A549 (cell line): ENCODE data around the gene ALG11. TPM values are rescaled to one million over a fixed set of nuclear protein-coding genes. Genes with fewer than 3 reads are reported as not detected.

Experiments used
- ATAC-seq, 2 experiments: fragments of 200-7000 bp in 1 of 2; fragments of >200 bp in 1 of 2; cut with Nextera tagmentation in 1 of 2; cut with Tn5 transposase in 1 of 2; 3 replicates each; pipeline versions ENCODE4 v1.8.0 to v1.9.1; 2018 to 2020; ENCODE audit warnings: mild to moderate bottlenecking in 1 of 2, moderate library complexity in 1 of 2
- CTCF ChIA-PET: fragments of 300-600 bp; sonication (Branson Sonifier 250); formaldehyde crosslinking; extraction: SDS; loops from one replicate; lab custom pipeline; 2021; ENCODE audit warnings: antibody characterized with exemption, inconsistent platforms; lab: Yijun Ruan, JAX
- POLR2A ChIA-PET: fragments of 350-600 bp; formaldehyde crosslinking; extraction: SDS; loops from one replicate; lab custom pipeline; 2021; ENCODE audit warnings: antibody characterized with exemption, inconsistent platforms; lab: Yijun Ruan, JAX
- DNase-seq, 2 experiments: peaks; one replicate each; pipeline versions ENCODE4 v3.0.0 to v3.0.0-alpha.2; 2011 to 2016; ENCODE audit warnings: low read depth in 1 of 2, low spot score in 1 of 2
- FAIRE-seq: peaks from 2 replicates; lab custom pipeline; 2011; peaks lifted over from hg19 to GRCh38; lab: Jason Lieb, UNC
- H3K27ac ChIP-seq, 2 experiments: fragments of >200 bp; sonication (Bioruptor Twin); formaldehyde crosslinking; 3 replicates each; pipeline ENCODE4 v1.5.1; 2016 to 2017
- H3K4me1 ChIP-seq: fragments of >200 bp; sonication (Bioruptor Twin); formaldehyde crosslinking; 3 replicates; pipeline ENCODE4 v1.6.1; 2016
- H3K4me2 ChIP-seq: fragments of >200 bp; sonication (Bioruptor Twin); formaldehyde crosslinking; 3 replicates; pipeline ENCODE4 v1.6.1; 2016
- H3K4me3 ChIP-seq: fragments of >200 bp; sonication (Bioruptor Twin); formaldehyde crosslinking; 3 replicates; pipeline ENCODE4 v1.5.1; 2016
- H3K9me3 ChIP-seq: fragments of >200 bp; sonication (Bioruptor Twin); formaldehyde crosslinking; 3 replicates; pipeline ENCODE4 v1.6.1; 2016
- CBX2 ChIP-seq: fragments of 200-600 bp; sonication (generic); IDR thresholded peaks from 2 replicates; pipeline ENCODE4 v1.6.1; 2016; ENCODE audit warnings: low read depth, mild to moderate bottlenecking, borderline replicate concordance
- CEBPB ChIP-seq, 2 experiments: fragments of >200 bp in 1 of 2; sonication (Bioruptor Twin) in 1 of 2; formaldehyde crosslinking in 1 of 2; IDR thresholded peaks; 2 replicates each; pipeline ENCODE4 v1.6.1; 2012 to 2016
- FOSB ChIP-seq: fragments of 250-450 bp; sonication (Bioruptor Pico); IDR thresholded peaks from 2 replicates; pipeline ENCODE4 v1.5.0; 2020; ENCODE audit warnings: mild to moderate bottlenecking, moderate library complexity
- HEYL ChIP-seq: fragments of 250-450 bp; sonication (Bioruptor Pico); IDR thresholded peaks from 2 replicates; pipeline ENCODE4 v1.8.0; 2021; ENCODE audit warnings: mild to moderate bottlenecking, moderate library complexity
- HMGXB4 ChIP-seq: fragments of 250-450 bp; sonication (Bioruptor Pico); IDR thresholded peaks from 2 replicates; pipeline ENCODE4 v1.5.0; 2021; ENCODE audit warnings: mild to moderate bottlenecking, moderate library complexity, borderline replicate concordance
- HOXB13 ChIP-seq: fragments of 250-450 bp; sonication (Bioruptor Pico); IDR thresholded peaks from 2 replicates; pipeline ENCODE4 v1.5.0; 2020; ENCODE audit warnings: low read depth, mild to moderate bottlenecking, moderate library complexity
- JUNB ChIP-seq: fragments of >200 bp; sonication (Bioruptor Twin); formaldehyde crosslinking; IDR thresholded peaks from 2 replicates; pipeline ENCODE4 v1.6.1; 2016
- KDM5A ChIP-seq: fragments of 200-600 bp; sonication (generic); IDR thresholded peaks from 2 replicates; pipeline ENCODE4 v1.6.1; 2016; ENCODE audit warnings: antibody characterized with exemption, mild to moderate bottlenecking
- NFE2L2 ChIP-seq: fragments of 150-350 bp; conservative IDR thresholded peaks from 2 replicates; pipeline ENCODE4 v1.6.1; 2014; ENCODE audit warnings: low read length
- PBX3 ChIP-seq: IDR thresholded peaks from 2 replicates; pipeline ENCODE4 v1.6.1; 2012
- PHF8 ChIP-seq: fragments of 200-600 bp; sonication (generic); IDR thresholded peaks from 2 replicates; pipeline ENCODE4 v1.6.1; 2016; ENCODE audit warnings: low read depth, mild to moderate bottlenecking, antibody characterized with exemption, moderate library complexity, borderline replicate concordance
- POLR2AphosphoS2 ChIP-seq: conservative IDR thresholded peaks from 2 replicates; pipeline ENCODE4 v1.6.1; 2012; ENCODE audit warnings: low read length, improper control_type of control experiment, inconsistent platforms
- RAD21 ChIP-seq, 2 experiments: fragments of >200 bp in 1 of 2; sonication (Bioruptor Twin) in 1 of 2; formaldehyde crosslinking in 1 of 2; IDR thresholded peaks in 1 of 2; conservative IDR thresholded peaks in 1 of 2; 2 replicates in 1 of 2; 3 replicates in 1 of 2; pipeline ENCODE4 v1.6.1; 2012 to 2018; ENCODE audit warnings: inconsistent platforms in 1 of 2
- RCOR1 ChIP-seq: fragments of 150-350 bp; IDR thresholded peaks from 2 replicates; pipeline ENCODE4 v1.6.1; 2014; ENCODE audit warnings: antibody characterized with exemption, low read length, low read depth
- USF2 ChIP-seq: fragments of 450-650 bp; IDR thresholded peaks from 2 replicates; pipeline ENCODE4 v1.6.1; 2014; ENCODE audit warnings: antibody characterized with exemption
- ZC3H11A ChIP-seq: fragments of 450-650 bp; IDR thresholded peaks from 2 replicates; pipeline ENCODE4 v1.6.1; 2014; ENCODE audit warnings: antibody characterized with exemption, mild to moderate bottlenecking
- ZFP36 ChIP-seq: fragments of 450-650 bp; IDR thresholded peaks from 2 replicates; pipeline ENCODE4 v1.6.1; 2014; ENCODE audit warnings: borderline replicate concordance; ENCODE audit not compliant: partially characterized antibody
- ZNF302 ChIP-seq: fragments of 250-450 bp; sonication (Bioruptor Pico); IDR thresholded peaks from 2 replicates; pipeline ENCODE4 v1.9.0; 2021; ENCODE audit warnings: inconsistent platforms, mild to moderate bottlenecking, moderate library complexity
- WGBS: methylation state at CpG from one replicate; pipeline ENCODE4 v1.1.6; 2017; ENCODE audit errors: missing lambda C conversion rate; 5-methylcytosine and 5-hydroxymethylcytosine counted together
- polyA plus RNA-seq, 4 experiments: library from polyadenylated mRNA; depleted of rRNA in 3 of 4; stranded (reverse); fragments of >200 nt; fragmentation: RNase III in 1 of 4; extraction: RNeasy Plus Mini Kit Qiagen cat#74134 plus additional on column Dnase treatment in 1 of 4; gene quantifications; 2 replicates in 3 of 4; 3 replicates in 1 of 4; pipeline ENCODE4 v1.2.3, GENCODE V29; 2011 to 2017
- TF ChIP-seq, protein P1 (sequence below): IDR thresholded peaks from 2 replicates; pipeline ENCODE4 v1.6.1; 2012

Gene ALG11
- polyA plus RNA-seq, 2 of the 4 experiments (the other 2 are of a cell fraction), result 17.2 to 17.4 TPM

DNA sequence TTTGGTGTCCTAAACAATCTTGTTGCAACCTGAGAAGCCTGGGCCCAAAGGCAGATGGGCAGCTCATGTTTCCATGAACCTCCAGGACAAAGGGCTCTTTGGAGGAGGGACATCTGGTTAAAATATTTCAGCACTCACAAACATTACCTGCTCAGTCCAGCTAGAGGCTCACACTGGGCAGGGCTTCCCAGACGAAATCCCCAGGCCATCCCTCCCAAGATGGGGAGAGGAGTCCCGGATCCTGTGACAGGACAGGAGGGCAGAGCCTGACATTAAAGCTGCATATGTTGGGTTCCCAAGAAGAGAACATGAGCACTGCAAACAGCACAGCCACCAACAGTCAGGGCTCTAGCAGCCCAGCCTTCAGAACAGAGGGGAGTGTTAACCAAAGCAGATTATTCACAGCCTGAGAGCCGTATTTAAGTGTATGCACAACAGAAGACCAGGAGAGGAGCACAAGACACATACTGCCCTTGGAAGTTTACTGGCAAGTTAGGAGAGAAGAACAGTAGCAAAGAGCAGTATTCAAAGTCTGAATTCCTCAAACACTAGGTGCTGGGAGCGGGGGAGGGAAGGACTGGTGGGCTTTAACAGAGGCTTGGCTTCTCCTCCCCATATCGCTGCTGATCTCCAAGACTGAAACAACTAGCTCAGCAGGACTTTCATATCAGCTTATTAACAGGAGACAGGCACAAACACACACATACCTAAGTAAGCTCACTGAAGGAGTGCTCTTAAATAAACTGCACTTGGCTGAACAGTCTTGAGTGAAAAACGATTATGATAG, 13.3 kb upstream of the ALG11 start:
- CTCF ChIA-PET, result interaction anchor here (0.8 kb wide), 1 partner anchor 129 kb away, joined by 3 read pairs; no protein-coding TSS in a partner anchor

GRCh38 chr13:51999510-51999911, 12.7 kb upstream of the ALG11 start:
- Histone ChIP-seq H3K27ac (no peak overlapping the region), H3K4me1 (no peaks in the 10 kb centered on the region), H3K4me2 (no peak overlapping the region), H3K4me3 (no peak overlapping the region), H3K9me3 (no peaks in the 10 kb centered on the region)
- CTCF ChIA-PET, result no interaction called here
- no peak for TF ChIP-seq ZNF302
- TF ChIP-seq, protein P1, sequence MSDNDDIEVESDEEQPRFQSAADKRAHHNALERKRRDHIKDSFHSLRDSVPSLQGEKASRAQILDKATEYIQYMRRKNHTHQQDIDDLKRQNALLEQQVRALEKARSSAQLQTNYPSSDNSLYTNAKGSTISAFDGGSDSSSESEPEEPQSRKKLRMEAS, result no peak
- TF ChIP-seq FOSB, result no peak
- TF ChIP-seq USF2, result no peak
- no peak for TF ChIP-seq NFE2L2
- TF ChIP-seq RCOR1, result no peak
- TF ChIP-seq PBX3, result no peak
- no peak for TF ChIP-seq POLR2AphosphoS2
- no peak for TF ChIP-seq CBX2
- no peak for TF ChIP-seq PHF8
- no peak for TF ChIP-seq ZC3H11A
- no peak for TF ChIP-seq JUNB
- no peak for TF ChIP-seq CEBPB (IDR thresholded peaks at IDR 0.05)
- TF ChIP-seq KDM5A, result no peak
- POLR2A ChIA-PET, result no interaction called here
- DNase-seq (no peak), ATAC-seq (no peak), FAIRE-seq (no peak)
- 71% methylated on average over 13 of the region's 13 CpGs for WGBS

More for the DNA sequence above, 13.3 kb upstream of the ALG11 start:
- no peaks in the 10 kb centered on the region for H3K9me3 ChIP-seq
- no peak overlapping the region for H3K27ac ChIP-seq
- FAIRE-seq (no peak), ATAC-seq (no peak), DNase-seq (no peak)
- POLR2A ChIA-PET, result no interaction called here
- no peaks in the 10 kb centered on the region for H3K4me1 ChIP-seq
- H3K4me3 ChIP-seq, result no peak overlapping the region
- 39% methylated on average over 4 of the region's 6 CpGs for WGBS
- TF ChIP-seq PBX3 (no peak), RAD21 (conservative IDR thresholded peaks at IDR 0.05 in 1 of 2, IDR thresholded peaks at IDR 0.05 in 1 of 2) (no peak), HOXB13 (CRISPR knock-in tag) (no peak), ZFP36 (no peak), HMGXB4 (no peak), POLR2AphosphoS2 (no peak), HEYL (CRISPR knock-in tag) (no peak)
- H3K4me2 ChIP-seq, result no peak overlapping the region
